ENCODE results near the gene SAMD8. TPM values are rescaled to one million over a fixed set of nuclear protein-coding genes. Genes with fewer than 3 reads are reported as not detected.

The SAMD8 gene
- total and polyA plus RNA-seq, 2 donors (not counting 1 experiment from before 2014, with no cell fraction given): 15.9 to 35.7 TPM

DNA sequence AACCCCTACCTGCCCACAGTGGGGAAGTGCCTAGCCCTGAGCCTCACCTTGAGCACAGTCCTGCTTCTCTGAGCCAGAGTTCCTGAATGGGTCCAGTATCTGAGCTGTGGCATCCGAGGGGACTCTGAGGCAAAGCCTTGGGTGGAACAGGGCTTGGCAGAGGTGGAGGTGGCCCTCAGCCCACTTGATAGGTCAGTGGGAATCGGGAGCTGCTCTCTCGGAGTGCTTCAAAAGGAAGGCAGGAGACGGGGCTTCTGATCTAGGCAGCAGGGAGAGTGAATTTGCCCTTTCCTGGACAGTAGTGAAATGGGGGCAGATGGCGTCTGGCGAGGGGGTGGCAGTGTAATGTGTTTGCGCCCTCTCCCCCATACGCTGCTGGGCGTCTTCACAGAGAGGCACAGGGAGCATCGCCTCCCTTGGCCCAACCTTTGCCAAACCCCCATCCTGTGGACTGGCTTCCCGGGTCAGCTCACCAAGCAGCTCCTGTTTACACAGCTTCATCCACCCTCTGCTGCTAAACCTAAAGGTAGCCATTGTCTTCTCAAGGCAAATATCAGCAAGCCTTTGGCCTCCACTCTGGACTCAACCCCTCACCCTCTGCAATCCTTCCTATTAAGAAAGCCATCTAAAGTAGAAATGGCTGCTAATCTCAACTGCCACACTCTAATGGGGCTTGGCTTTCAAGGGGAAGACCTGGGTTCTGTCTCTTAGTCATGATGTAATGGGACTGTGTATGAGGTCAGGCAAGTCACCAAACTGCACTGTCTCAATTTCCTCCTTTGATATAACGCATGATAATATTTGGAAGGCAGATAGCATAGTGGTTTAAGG, 78.0 kb downstream of the SAMD8 start:
- no peaks in the 10 kb centered on the region for H3K9me3 ChIP-seq (ENCODE audit: control extremely low read depth in 1 of 3, control insufficient read depth in 2 of 3, insufficient read depth in 1 of 3, low read length in 2 of 3)
- no peak overlapping the region for H3K27ac ChIP-seq (ENCODE audit: low read length in 2 of 2)
- CTCF ChIA-PET: interaction anchor here (1.0 to 5.2 kb wide), 2 partner anchors 10 to 44 kb away, joined by 3 to 138 read pairs; partner anchors contain the start of gene COMTD1
- no peak for DNase-seq
- no peak overlapping the region for H2AFZ ChIP-seq (ENCODE audit: insufficient read depth, low read depth, low read length, poor library complexity, severe bottlenecking)
- H3K27me3 Mint-ChIP-seq: no peaks in the 10 kb centered on the region
- no peaks in the 10 kb centered on the region for H3K4me1 Mint-ChIP-seq
- TF ChIP-seq, protein P1, sequence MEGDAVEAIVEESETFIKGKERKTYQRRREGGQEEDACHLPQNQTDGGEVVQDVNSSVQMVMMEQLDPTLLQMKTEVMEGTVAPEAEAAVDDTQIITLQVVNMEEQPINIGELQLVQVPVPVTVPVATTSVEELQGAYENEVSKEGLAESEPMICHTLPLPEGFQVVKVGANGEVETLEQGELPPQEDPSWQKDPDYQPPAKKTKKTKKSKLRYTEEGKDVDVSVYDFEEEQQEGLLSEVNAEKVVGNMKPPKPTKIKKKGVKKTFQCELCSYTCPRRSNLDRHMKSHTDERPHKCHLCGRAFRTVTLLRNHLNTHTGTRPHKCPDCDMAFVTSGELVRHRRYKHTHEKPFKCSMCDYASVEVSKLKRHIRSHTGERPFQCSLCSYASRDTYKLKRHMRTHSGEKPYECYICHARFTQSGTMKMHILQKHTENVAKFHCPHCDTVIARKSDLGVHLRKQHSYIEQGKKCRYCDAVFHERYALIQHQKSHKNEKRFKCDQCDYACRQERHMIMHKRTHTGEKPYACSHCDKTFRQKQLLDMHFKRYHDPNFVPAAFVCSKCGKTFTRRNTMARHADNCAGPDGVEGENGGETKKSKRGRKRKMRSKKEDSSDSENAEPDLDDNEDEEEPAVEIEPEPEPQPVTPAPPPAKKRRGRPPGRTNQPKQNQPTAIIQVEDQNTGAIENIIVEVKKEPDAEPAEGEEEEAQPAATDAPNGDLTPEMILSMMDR (IDR thresholded peaks at IDR 0.05): no peak
- TF ChIP-seq EZH2 (IDR thresholded peaks at IDR 0.05; ENCODE audit: borderline replicate concordance, insufficient read depth, low read depth, low read length, poor library complexity, severe bottlenecking): no peak
- POLR2A ChIA-PET: interaction anchor here (0.6 kb wide), 2 partner anchors 21 to 46 kb away, joined by 5 to 6 read pairs; partner anchors contain the start of genes COMTD1 and VDAC2
- no peak overlapping the region for H3K4me2 ChIP-seq (replicated peaks; ENCODE audit: low read depth, low read length, poor library complexity, severe bottlenecking)
- H3K9me3 Mint-ChIP-seq (ENCODE audit: insufficient read depth): no peaks in the 10 kb centered on the region
- H3K4me1 ChIP-seq (ENCODE audit: control insufficient read depth in 2 of 2, insufficient read depth in 2 of 2, low read length in 2 of 2): peaks cover 3% of the 10 kb centered on the region in 2 donors
- no peak for ATAC-seq (ENCODE audit: low read depth)
- intact Hi-C loops (cut with micrococcal nuclease): no loop called here
- no peak overlapping the region for H3K9ac ChIP-seq (ENCODE audit: low read length)
- H3K79me2 ChIP-seq (ENCODE audit: control insufficient read depth, insufficient read depth, low read length): no peaks in the 10 kb centered on the region
- 98% methylated on average over 10 of the region's 12 CpGs for WGBS (ENCODE audit: insufficient coverage)
- no peak overlapping the region for H3K4me3 ChIP-seq (ENCODE audit: control extremely low read depth in 1 of 5, extremely low read depth in 1 of 5, insufficient read depth in 1 of 5, low read depth in 2 of 5, low read length in 4 of 5)
- H3K4me3 Mint-ChIP-seq: no peak overlapping the region
- H3K36me3 ChIP-seq (replicated peaks in 1 of 2; ENCODE audit: control extremely low read depth in 1 of 2, control insufficient read depth in 1 of 2, extremely low read depth in 1 of 2, insufficient read depth in 2 of 2, low read length in 1 of 2): no peaks in the 10 kb centered on the region
- H3K27me3 ChIP-seq (replicated peaks in 1 of 4; ENCODE audit: control extremely low read depth in 1 of 4, control insufficient read depth in 3 of 4, insufficient read depth in 4 of 4, low read length in 3 of 4): no peaks in the 10 kb centered on the region
- peak overlapping the region; percentile 37 for H3K27ac Mint-ChIP-seq
- no peaks in the 10 kb centered on the region for H4K20me1 ChIP-seq (ENCODE audit: control insufficient read depth, insufficient read depth, low read length, poor library complexity, severe bottlenecking)

Measured in B cell (primary cell).